Ovary (tissue), 9 donors: ENCODE data around the gene NACA2. TPM values are rescaled to one million over a fixed set of nuclear protein-coding genes. Genes with fewer than 3 reads are reported as not detected.

Source experiments
- DNase-seq, 5 donors: peaks; one replicate each; pipeline ENCODE4 v3.0.0-alpha.2; 2019 to 2020
- H3K27ac ChIP-seq, 2 donors: fragments of 200-600 bp; one replicate each; pipeline versions ENCODE4 v1.5.1 to v1.8.0; 2019 to 2022
- H3K27me3 ChIP-seq: fragments of 200-600 bp; one replicate; pipeline ENCODE4 v1.8.0; 2022
- H3K36me3 ChIP-seq: fragments of 200-600 bp; sonication (generic); one replicate; pipeline ENCODE4 v1.5.1; 2019
- H3K4me1 ChIP-seq: one replicate; pipeline ENCODE4 v1.8.1; 2013; ENCODE audit warnings: mild to moderate bottlenecking, moderate library complexity; ENCODE audit not compliant: insufficient read depth
- H3K4me3 ChIP-seq: fragments of 200-600 bp; sonication (generic); one replicate; pipeline ENCODE4 v1.5.1; 2017
- H3K9me3 ChIP-seq, 2 donors: fragments of 200-600 bp in 1 of 2; sonication (generic) in 1 of 2; one replicate each; pipeline versions ENCODE4 v1.5.1 to v1.8.1; 2013 to 2019; ENCODE audit warnings: mild to moderate bottlenecking in 1 of 2, moderate library complexity in 1 of 2
- CTCF ChIP-seq, 3 donors: fragments of 450-650 bp in 2 of 3; fragments of 200-600 bp in 1 of 3; IDR thresholded peaks; one replicate each; pipeline versions ENCODE4 v1.5.1 to v1.8.0; 2016 to 2022; ENCODE audit warnings: antibody characterized with exemption in 3 of 3, mild to moderate bottlenecking in 1 of 3
- EP300 ChIP-seq: sonication (generic); formaldehyde crosslinking; IDR thresholded peaks from one replicate; pipeline ENCODE4 v1.6.1; 2017; ENCODE audit warnings: antibody characterized with exemption
- POLR2A ChIP-seq: fragments of 450-650 bp; IDR thresholded peaks from one replicate; pipeline ENCODE4 v1.6.1; 2017; ENCODE audit warnings: antibody characterized with exemption, mild to moderate bottlenecking, moderate library complexity
- WGBS, 3 donors: extraction: QIAGEN DNeasy Blood & Tissue Kit in 1 of 3; methylation state at CpG; one replicate each; pipeline versions ENCODE4 v1.1.5 to v1.1.7; 2013 to 2017; 5-methylcytosine and 5-hydroxymethylcytosine counted together
- intact Hi-C, 4 donors: fragments of 100-400 bp; cut with DNase I; formaldehyde crosslinking; loops; one replicate each; pipeline versions ENCODE4 v1.11.0 to v1.15.1; 2022 to 2023
- polyA plus RNA-seq, 2 donors: library from polyadenylated mRNA; stranded (reverse); fragments of 200-250 nt in 1 of 2; fragments of 350-450 nt in 1 of 2; fragmentation: Illumina TruSeq in 1 of 2; extraction: RNeasy Lipid Tissue Mini Kit (QIAGEN cat#74804) in 1 of 2; gene quantifications; one replicate each; pipeline ENCODE4 v1.2.3, GENCODE V29; 2013 to 2014
- total RNA-seq, 7 donors: library from RNA; depleted of rRNA in 2 of 7; stranded (reverse); fragments of >200 nt in 2 of 7; fragmentation: NEBNext Ultra II Directional in 3 of 7; extraction: Animal tissue kit (Norgen Biotek cat#: 25700) in 3 of 7; gene quantifications; one replicate each; pipeline versions ENCODE4 v1.1.0 to v1.2.4, GENCODE V29; 2016 to 2023
- donor health status: DM: no; HTN: no; CAD: no; lungs with moderate emphysema.
- donor health status: DM: no; HTN: no; CAD: no.
- donor health status: Bipolar disorder and iron deficiency.
- donor health status: DM: yes; HTN: yes; CAD: no.
- donor health status: DM: no; HTN: no; CAD: no.
- donor health status: DM: yes; HTN: yes; CAD: no.

The NACA2 gene
- total and polyA plus RNA-seq, 9 donors: not detected

- TF ChIP-seq POLR2A: no peak
- no peak for TF ChIP-seq CTCF (IDR thresholded peaks at IDR 0.05)
- TF ChIP-seq EP300: no peak
- Histone ChIP-seq H3K9me3 (no peaks in the 10 kb centered on the region), H3K4me1 (no peaks in the 10 kb centered on the region), H3K27me3 (no peaks in the 10 kb centered on the region), H3K4me3 (no peak overlapping the region), H3K36me3 (no peaks in the 10 kb centered on the region), H3K27ac (no peak overlapping the region)
- intact Hi-C loops: no loop called here
- DNase-seq: no peak
- WGBS, 3 donors: 78 to 81% (median 80%) methylated on average over 2 of the region's 2 CpGs
These were observed 29.7 kb downstream of the NACA2 start for GRCh38 chr17:61561354-61561753.

- Histone ChIP-seq H3K4me3 (no peak overlapping the region), H3K27me3 (no peaks in the 10 kb centered on the region), H3K36me3 (no peaks in the 10 kb centered on the region), H3K9me3 (no peaks in the 10 kb centered on the region), H3K4me1 (no peaks in the 10 kb centered on the region), H3K27ac (no peak overlapping the region)
- DNase-seq: no peak
- WGBS, 3 donors: 84 to 92% (median 87%) methylated on average over 6 of the region's 6 CpGs
- intact Hi-C loops: no loop called here
- no peak for TF ChIP-seq CTCF (IDR thresholded peaks at IDR 0.05)
- TF ChIP-seq POLR2A: no peak
- no peak for TF ChIP-seq EP300
These were observed 30.9 kb downstream of the NACA2 start for GRCh38 chr17:61560071-61560470.

- TF ChIP-seq CTCF (IDR thresholded peaks at IDR 0.05) (no peak), EP300 (no peak)
- Histone ChIP-seq H3K4me3 (no peak overlapping the region), H3K36me3 (no peaks in the 10 kb centered on the region), H3K9me3 (no peaks in the 10 kb centered on the region), H3K27ac (no peak overlapping the region), H3K27me3 (no peaks in the 10 kb centered on the region), H3K4me1 (no peaks in the 10 kb centered on the region)
- 31 to 40% (median 34%) methylated on average over 10 of the region's 10 CpGs for WGBS, 3 donors
- DNase-seq: no peak
- intact Hi-C loops: loop anchor here in 1 of 4 donors (10.0 kb wide), 1 partner anchor 142 kb away; no protein-coding TSS in a partner anchor
These were observed 34.5 kb downstream of the NACA2 start for GRCh38 chr17:61556224-61557188.

GRCh38 chr17:61555127-61555566 lies 35.9 kb downstream of the NACA2 start:
- Histone ChIP-seq H3K9me3 (no peaks in the 10 kb centered on the region), H3K36me3 (no peaks in the 10 kb centered on the region), H3K27ac (no peak overlapping the region), H3K27me3 (no peaks in the 10 kb centered on the region), H3K4me1 (no peaks in the 10 kb centered on the region), H3K4me3 (no peak overlapping the region)
- DNase-seq: no peak
- TF ChIP-seq EP300 (no peak), CTCF (IDR thresholded peaks at IDR 0.05) (no peak), POLR2A (no peak)
- 76 to 84% (median 76%) methylated on average over 7 of the region's 7 CpGs for WGBS, 3 donors
- intact Hi-C loops: loop anchor here in 1 of 4 donors (10.0 kb wide), 1 partner anchor 140 kb away; no protein-coding TSS in a partner anchor
